Neural progenitor cell (in vitro differentiated cells): ENCODE measurements around the gene MZT2B.
"Not testable (repeated sequence)": the region's sequence is repeated elsewhere in the genome, so short reads cannot be mapped to it uniquely, and the experiment has no call there.

Experiments
- EZH2 ChIP-seq: fragments of 200-600 bp; sonication (generic); IDR thresholded peaks from 2 replicates; pipeline ENCODE4 v1.6.1; 2017; ENCODE audit warnings: antibody characterized with exemption, mild to moderate bottlenecking, moderate library complexity
- EZH2phosphoT487 ChIP-seq: fragments of 200-600 bp; sonication (generic); IDR thresholded peaks from 2 replicates; pipeline ENCODE4 v1.6.1; 2017; ENCODE audit warnings: antibody characterized with exemption
- TF ChIP-seq, protein P1 (sequence below): fragments of 200-600 bp; sonication (generic); IDR thresholded peaks from 2 replicates; pipeline ENCODE4 v1.5.1; 2017; ENCODE audit warnings: antibody characterized with exemption, mild to moderate bottlenecking

DNA sequence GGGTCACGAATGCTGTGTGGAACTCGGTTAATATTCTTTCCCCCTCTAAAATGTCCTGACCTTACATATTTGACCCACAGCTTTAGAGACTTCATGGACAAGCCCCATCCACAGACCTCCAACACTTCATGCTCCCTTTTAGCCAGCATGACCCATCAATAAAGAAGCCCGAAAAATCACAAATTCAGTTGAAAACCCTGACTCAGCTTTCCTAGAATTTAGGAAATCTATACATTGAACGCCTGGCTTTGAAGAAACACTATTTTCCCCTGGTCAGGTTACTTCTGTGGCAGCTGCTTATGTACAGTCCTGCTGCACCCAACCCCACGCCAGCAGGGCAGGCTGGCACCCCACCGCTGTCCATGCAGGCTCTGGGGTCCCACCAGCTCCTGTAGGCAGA, 9.3 kb downstream of the MZT2B start:
- TF ChIP-seq EZH2, EZH2phosphoT487: not testable (repeated sequence)
- TF ChIP-seq, protein P1, sequence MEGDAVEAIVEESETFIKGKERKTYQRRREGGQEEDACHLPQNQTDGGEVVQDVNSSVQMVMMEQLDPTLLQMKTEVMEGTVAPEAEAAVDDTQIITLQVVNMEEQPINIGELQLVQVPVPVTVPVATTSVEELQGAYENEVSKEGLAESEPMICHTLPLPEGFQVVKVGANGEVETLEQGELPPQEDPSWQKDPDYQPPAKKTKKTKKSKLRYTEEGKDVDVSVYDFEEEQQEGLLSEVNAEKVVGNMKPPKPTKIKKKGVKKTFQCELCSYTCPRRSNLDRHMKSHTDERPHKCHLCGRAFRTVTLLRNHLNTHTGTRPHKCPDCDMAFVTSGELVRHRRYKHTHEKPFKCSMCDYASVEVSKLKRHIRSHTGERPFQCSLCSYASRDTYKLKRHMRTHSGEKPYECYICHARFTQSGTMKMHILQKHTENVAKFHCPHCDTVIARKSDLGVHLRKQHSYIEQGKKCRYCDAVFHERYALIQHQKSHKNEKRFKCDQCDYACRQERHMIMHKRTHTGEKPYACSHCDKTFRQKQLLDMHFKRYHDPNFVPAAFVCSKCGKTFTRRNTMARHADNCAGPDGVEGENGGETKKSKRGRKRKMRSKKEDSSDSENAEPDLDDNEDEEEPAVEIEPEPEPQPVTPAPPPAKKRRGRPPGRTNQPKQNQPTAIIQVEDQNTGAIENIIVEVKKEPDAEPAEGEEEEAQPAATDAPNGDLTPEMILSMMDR: not testable (repeated sequence)
